Stimulated activated CD4-positive, alpha-beta T cell treated with anti-CD3 and anti-CD28 coated beads, Interleukin-15, amount 100 ng/mL, for 24 hours (primary cell): ENCODE data around the gene PRTN3.

Source experiments
- DNase-seq: peaks from one replicate; pipeline ENCODE4 v3.0.0-alpha.2; 2020

PRTN3 gene

GRCh38 chr19:840519-841206 lies at the start of gene PRTN3:
Gene PRTN3 (plus strand): TSS chr19:840999. CDS start chr19:841009, 10 bp downstream.
- DNase-seq: no peak

GRCh38 chr19:791007-791566 lies 49.7 kb upstream of the PRTN3 start:
- DNase-seq: no peak

- no peak for DNase-seq
Measured at GRCh38 chr19:791567-792305, 49.1 kb upstream of the PRTN3 start.

DNA sequence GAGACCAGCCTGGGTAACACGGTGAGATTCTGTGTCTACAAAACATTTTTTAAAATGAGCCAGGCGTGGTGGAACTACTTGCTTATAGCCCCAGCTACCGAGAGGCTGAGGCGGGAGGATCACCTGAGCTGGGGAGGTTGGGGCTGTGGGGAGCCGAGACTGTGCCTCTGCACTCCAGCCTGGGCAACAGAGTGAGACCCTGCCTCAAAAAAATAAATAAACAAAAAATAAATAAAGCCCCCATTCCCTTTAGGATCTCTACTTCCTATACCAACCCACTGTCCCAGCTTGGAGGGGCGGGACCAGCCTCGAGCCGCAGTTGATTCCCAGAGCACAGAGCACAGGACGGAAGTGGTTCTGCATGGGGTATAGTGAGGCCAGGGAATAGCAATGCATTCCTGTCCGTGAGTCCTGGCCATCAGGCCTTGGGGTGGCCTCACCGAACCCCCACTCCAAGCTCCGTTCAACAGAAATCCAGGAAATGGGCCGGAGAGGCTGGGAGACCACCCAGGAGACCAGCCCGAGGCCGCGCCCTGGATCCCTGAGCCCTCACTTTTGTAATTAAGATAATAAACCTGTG lies 48.4 kb upstream of the PRTN3 start:
- no peak for DNase-seq

DNA sequence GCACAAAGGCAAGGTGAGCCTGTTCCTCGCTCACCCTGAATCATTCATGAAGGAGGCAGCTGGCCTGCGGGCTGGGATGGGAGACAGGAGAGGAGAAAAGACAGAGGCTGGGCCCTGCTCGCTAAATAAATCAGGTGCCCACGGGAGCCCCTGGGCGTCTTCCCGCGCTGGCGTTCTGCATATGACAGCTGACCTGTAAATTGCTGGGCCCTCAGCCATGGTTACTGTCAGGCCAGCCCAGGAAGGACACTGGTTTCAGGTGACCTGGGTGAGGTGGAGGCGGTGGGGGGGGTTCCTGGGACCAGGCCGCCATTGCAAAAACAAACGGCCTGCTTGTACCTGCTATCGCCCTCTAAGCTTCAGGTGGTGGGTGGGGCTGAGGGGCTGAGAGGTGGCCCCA lies 47.0 kb upstream of the PRTN3 start:
- no peak for DNase-seq

DNA sequence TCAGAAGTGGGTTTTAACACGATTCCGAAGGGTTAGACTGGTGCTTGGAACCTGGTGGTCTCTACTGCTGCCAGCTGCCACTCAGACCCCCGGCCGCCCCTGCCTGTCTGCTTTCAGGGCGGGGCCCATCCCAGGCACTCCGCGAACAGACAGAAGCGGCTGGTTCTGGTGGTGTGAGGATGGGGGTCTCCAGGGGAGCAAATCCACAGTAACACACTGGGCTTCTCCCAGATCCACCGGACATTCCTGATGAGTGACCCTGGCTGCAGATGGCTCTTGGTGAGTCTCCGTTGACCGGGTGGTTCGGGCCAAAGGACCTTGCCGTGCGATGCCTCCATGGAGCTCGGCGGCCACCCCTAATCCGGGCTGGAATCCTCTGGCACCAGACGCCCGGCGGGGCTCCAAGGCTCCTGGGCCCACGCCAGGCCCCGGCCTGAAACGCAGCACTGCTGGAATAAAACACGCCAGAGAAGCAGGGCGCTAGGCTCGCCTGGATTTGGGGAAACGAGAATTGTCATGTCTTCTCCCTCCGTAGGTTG lies 45.7 kb upstream of the PRTN3 start:
- DNase-seq: no peak

DNA sequence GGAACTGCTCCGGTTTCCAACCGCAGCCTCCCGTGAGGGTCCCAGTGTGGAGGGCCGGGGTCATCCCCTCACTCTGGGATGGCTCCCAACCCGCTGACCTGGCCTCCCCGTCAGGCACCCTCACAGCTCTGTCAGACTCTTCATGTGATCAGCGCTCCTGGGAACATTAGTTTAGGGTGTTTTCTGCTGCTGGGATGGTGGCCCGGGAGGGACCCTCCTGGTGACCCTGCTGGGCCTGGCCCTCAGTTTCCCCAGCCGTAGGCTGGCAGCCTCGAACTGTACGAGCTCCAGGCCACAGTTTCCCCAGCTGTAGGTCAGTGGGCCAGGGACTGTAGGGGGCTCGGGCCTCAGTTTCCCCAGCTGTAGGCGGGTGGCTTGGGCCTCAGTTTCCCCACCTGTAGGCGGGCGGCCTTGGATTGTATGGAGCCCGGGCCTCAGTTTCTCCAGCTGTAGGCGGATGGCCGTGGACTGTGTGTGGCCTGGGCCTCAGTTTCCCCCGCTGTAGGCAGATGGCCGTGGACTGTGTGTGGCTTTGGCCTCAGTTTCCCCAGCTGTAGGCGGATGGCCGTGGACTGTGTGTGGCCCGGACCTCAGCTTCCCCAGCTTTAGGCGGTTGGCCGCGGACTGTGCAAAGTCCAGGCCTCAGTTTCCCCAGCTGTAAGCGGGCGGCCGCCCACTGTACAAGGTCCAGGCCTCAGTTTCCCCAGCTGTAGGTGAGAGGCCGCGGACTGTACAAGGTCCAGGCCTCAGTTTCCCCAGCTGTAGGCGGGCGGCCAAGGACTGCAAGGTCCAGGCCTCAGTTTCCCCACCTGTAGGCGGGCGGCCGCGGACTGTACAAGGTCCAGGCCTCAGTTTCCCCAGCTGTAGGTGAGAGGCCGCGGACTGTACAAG lies 44.9 kb upstream of the PRTN3 start:
- DNase-seq: no peak

DNA sequence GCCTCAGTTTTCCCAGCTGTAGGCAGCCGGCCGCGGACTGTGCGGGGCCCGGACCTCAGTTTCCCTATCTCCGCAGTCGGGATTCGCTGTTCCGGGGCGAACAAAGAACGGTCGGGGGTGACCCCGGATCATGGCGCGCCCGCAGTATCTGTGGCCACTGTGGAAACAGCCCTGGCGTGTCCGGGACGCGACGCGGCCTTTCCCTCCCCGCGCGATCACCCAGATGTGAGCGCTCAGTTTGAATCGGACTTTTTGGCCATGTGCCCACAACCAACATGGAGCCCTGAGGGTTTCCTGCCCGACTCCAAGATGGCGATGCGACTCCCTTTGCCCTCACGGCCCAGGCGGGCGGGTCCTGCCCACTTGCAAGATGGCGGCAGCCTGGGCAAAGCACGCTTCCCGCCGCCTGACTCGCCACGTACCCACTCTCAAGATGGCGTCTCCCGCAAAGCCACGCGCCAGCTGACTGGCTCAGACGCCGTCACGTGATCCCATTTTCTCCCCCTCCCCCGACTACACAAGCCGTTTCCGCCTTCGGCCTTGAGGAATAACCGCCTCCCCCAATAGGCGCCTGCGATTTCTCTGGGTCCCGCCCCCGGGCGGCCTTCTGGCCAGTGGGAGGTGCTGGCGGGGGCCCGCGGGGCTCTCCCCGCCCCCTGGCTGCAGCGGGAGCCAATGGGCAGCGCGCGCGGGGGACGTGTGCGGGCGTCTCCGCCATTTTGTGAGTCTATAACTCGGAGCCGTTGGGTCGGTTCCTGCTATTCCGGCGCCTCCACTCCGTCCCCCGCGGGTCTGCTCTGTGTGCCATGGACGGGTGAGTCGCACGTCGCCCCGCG lies 43.9 kb upstream of the PRTN3 start, which contains the start of gene PTBP1:
Gene PTBP1, plus strand, starts transcription at position 761 of the 836 bp plus-strand sequence. Its CDS starts 46 bp downstream, at position 807.
- DNase-seq: peak; percentile 100

DNA sequence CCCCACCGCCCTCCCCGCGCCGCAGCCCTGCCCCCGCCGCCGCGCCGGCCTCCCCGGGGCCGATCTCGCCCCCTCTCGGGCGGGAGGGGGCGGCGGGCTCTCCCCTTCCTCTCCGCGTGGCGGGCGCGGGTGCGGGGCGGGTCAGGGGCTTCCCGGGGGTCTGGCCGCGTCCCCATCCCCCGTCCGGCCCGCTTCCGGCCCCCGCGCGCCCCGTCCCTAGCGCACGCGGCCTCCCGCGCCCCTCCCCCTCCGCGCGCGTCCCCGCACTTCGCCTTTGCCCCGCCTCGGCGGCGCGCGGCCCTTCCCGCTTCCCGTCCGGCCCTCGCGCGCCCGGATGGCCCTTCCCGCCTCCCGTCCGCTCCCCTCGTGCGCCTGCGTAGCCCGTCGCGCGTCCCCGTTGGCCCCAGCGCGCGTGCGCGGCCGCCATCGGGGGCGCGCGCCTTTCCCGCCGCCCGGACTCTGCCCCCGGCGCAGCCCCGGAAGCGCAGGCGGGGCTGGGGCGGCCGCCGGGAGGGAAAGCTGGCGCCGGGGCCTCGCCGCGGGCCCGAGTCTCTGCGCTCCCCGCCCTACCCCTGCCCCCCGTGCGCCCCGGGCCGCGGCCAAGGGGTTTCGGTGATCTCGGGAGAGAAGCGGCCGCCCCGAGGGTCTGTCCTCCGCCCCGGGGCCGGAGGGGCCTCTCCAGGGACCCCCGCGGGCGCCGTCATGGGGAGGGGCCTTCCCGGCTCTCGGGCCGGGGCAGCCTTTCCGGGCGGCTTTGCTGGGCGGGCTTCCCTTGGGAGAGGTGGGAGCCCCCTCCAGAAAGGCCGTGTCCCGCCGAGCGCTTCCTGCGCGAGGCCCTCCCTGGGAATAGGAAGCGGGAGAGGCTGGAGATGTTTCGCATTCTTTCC lies 43.0 kb upstream of the PRTN3 start:
- DNase-seq: peak; percentile 93

DNA sequence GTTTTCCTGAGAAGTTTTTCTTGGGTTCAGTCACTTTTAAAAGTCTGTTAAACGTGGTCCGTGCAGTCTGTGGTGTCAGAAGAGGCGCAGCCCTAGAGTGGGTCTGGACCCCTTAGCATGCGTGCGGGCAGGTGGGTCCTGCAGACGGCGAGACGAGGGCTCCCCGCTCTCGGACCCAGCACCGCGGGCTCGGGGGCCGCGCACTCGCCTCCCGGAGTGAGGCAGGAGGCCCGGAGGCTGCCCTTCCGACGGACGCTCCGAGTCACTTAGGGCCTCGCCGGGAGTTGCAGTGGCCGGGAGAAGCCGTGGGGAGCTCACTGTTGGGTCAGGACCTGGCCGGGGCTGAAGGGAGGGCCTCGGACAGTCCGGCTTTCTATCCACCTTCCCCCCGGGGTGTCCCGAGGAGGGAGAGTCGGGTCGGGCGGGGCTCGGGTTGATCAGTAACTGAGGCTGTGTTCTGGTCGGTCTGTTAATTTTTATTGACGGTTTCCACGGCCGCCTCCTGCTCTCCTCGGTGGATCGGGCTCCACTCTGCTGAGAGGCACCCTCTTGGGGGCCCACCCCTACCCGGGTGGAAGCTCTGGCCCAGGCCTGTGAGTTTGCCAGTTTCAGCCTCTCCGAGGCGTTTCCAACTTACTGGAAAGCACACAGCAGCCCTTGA lies 42.3 kb upstream of the PRTN3 start:
- no peak for DNase-seq

- DNase-seq: no peak
Measured at GRCh38 chr19:799076-799881, 41.5 kb upstream of the PRTN3 start.

GRCh38 chr19:800360-801029 lies 40.3 kb upstream of the PRTN3 start:
- no peak for DNase-seq

DNA sequence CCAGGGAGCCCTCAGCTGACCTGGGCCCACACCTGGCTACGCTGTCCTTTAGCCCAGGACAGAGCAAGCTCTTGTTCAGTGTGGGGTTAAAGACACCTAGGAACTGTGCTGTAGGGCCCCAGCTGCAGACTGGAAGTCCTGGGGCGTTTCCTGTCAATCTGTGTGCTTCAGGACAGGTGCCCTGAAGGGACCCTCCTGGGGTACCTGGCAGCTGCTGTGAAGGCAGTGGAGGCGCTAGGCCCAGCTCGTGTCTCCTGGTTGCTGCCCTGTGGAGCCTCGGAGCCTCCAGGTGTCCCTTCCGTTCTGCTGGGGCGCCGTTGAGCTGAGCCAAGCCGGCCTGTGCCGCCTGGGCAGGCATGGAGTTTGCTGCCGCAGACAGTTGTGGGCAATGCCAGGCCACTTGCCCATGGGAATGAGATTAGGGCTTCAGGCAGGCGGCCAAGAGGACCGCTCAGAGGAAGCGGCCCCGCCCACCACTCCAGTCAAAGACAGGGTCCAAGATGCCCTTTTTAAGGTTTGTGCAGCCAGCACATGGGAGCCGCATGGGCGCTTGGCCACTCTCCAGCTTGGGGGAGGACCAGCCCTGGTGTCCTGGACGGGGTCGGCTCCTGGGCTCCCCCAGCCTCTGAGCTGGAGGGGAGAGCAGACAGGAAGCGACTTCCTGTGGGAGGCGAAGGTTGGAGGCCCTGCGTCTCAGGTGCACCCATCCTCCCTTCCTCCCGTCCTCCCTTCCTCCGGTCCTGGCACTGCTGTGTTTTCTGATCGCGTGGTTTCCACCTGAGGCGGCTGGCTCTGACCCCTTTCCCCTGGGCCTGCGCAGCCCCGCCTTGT lies 39.6 kb upstream of the PRTN3 start:
- DNase-seq: no peak

- DNase-seq: no peak
Measured at GRCh38 chr19:801861-802497, 38.8 kb upstream of the PRTN3 start.

DNA sequence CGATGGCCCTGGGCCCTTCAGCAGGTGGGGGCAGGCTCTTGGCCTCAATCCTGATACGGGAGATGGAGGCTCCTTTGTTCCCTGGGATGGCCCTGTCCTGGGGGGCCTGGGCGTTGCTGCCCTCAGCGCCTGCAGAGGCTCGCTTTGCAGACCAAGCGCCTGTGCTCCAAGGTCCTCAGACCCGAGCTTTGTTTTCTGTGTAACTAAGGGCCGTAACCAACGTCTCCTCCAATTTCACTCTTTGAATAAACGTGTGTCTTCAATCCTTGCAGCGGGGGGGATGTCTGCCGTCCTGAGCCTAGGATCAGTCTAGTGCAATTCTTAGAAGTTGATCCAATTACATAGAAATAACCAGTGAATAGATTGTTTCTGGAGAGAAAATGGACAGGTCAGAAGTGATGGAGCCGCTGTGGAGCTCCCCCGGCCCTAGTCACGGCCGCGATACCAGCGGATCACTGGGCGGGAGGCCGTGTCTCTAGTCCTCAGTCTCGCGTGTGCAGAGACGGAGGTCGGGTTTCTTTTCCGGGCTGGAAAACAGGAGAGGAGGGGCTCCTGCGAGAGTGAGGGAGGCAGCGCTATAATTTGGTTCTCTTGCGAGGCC lies 38.2 kb upstream of the PRTN3 start:
- no peak for DNase-seq

DNA sequence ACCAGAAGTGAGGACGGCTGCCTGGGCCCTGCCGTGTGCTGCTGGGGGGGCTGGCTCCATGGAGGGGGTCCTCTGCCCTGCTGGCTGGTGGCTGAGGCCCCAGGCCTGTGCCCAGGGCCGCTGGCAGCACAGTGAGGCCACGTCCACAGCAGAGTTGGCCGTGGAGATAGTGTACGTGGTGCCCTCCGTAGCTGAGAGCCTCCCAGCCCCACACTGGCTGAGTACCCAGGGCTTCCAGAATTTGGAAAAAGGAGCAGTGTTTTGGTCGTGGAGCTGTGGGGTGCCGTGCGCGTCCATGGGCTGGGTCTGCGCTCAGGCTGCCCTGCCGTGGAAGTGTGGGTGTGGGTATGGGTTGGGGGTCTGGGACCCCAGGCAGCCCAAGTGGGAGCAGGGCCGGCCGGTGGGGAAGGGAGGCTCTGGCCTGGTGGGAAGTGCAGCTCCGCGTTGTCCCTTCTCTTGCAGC lies 37.7 kb upstream of the PRTN3 start:
- DNase-seq: no peak
